Measurements from ENCODE around the gene ZNF263.

The ZNF263 gene

DNA sequence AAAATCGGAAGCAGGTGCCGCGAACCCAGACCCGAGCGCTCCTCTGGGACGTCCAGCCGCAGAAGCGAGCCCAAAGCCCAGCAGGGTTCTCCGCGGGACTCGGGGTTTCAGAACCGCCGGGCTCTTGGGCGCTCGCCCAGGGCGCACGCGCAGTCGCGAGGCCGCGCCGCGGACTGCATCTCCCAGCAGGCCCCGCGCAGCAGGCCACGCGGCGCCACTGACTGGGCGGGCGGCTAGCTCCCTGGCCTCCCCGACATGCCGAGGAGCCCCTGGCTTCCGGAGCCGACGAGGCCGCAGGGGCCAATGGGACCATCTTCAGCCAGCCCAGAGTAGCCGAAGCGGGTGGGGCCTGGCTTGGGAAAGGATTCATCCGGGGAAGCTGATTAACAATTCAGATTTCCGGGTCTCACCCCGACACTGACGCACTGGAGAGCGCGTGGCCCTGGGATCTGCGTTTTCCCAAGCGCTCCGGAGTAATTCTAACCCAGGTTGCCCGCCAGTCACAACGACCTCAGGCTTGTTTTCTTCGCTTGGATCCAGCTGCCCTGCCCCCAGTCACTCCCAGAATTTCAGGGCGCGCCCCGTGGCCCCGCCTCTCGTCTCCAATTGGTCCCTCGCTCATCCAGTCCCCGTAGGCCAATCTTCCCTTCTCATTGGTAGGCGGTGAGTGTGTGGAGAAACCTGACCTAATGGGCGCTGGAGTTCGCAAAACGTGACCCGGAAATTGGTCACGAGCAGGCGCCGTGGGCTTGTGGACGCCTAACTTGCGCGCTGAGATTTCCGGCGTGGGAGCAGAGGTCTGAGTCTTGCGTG, at the start of gene ZNF263:
TSS of gene ZNF263 (plus strand) at position 762 of the 813 bp plus-strand sequence. CDS start 328 bp downstream, outside the sequence.
- peak; percentile 94 to 96 for DNase-seq

DNA sequence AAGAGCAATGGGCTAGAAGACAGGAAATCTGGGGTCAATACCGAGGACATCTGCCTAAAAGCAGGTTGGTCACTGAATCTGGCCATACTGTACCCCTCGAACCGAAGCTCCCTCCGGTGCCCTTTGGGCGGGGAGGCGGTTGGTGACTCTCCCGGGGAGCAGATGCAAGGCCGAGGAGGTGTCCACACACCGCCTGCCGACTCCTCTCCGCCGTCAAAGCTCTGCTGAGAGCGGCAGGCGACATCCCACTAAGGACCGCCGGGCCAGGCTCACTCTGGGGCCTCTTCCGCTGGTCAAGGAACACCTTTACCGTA, 48.8 kb upstream of the ZNF263 start:
- DNase-seq = no peak

DNA sequence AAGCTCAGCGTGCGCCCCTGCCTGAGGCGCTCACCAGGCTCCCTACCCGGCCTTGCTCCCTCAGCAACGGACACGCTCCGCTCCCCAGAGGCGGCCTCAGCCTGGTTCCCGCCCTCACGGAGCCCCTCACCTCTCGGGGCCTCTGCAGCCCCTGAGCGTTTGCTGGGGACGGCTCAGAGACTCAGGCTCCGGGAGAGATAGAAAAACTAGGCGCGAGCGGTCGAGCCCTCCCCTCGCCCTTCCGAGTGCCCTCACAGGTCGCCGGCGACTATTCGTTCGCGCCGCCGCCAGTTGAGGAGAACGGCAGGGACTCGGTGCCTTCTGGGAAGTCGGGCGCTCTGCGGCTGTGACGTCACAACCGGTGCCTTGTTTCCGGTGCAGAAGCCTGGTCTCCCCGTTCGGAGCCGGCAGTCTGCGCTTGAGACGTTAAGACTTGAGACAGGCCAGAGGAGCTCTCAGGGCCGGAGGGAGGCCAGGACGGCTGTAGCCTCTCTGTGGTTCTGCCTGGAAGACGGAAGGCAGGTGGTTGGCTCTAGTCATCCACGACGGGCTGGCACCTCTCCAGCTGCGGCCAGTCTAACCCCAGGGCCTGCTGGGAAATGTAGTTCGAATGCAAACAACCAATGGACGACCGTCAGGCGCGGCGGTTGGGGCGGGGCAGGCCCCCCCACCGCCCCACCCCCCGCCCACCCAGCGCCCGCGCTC, 48.3 kb upstream of the ZNF263 start, which contains the start of gene ZNF200:
TSS of gene ZNF200 (minus strand) at position 302 of the 705 bp plus-strand sequence. CDS start 1,403 bp downstream, outside the sequence.
- peak; percentile 92 to 93 for DNase-seq

DNA sequence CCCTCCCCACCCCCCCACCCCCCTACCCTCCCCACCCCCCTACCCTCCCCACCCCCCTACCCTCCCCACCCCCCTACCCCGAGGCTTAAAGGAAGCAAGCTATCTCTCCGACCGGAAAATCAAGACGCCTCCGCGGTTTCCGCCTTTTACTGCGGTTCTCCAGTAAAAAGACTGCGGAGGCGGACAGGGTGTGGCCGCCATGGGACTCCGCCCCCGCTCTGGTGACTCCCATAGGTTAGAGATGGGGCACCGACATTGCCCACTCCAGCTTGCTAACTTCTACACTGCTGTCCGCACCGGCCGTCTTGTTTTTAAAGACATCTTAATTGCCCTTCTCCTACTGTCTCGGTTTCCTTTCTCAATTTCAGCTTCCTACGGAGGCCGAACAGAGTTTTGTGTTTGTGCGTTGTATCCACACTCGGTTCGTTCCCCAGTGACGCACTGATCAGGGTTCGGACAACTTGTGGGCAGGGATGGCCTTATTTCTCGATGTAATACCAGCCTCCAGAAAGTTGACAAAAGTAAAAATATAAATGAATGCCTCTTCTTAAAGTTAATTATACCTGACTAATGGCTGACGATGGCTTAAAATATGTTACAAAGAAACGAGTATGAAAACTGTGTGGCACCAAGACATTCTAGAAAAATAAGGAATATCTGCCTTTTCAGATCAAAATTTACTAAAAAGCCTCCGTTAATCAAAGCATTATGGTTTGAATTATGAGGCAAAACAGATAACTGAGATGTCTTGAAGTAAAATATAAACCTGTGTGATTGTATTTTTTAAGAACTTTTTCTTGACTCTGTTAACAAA, 47.2 kb upstream of the ZNF263 start:
- DNase-seq = peak; percentile 42 to 63

DNA sequence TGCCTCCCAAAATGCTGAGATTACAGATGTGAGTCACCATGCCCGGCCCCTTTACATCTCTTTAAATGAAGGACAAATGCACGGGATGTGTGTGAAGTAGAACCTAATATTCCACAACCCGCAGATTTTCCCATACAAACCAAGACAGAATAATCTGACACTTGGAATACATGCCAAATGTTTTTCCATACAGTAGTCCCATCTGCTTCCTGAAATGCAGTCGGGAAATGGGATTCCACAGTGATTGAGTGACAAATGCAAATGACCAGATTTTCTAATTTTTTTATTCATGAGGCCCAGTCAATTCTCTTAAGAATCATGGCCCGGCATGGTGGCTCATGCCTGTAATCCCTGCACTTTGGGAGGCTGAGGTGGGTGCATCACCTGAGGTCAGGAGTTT, 41.5 kb upstream of the ZNF263 start:
- no peak for DNase-seq

DNA sequence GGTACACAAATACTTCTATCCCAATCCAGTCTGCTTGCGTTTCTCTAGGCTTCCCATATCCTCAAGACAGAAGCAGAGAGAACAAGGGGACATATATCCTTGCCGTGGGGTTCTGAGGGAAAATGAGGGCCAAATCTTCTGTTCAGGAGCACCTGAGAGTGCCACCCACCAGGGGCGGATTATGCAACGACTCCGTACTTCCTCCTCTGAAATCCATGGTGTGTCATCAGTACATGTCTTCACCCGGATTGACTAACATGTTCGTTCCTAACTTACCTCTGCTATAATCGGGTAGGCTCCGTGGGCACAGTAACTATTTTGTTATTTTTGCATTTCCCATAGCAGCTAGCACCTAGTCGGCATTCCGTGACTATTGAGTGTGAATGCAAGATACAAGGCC, 40.6 kb upstream of the ZNF263 start:
- DNase-seq = peak in 1 of 2 donors; percentile 21

DNA sequence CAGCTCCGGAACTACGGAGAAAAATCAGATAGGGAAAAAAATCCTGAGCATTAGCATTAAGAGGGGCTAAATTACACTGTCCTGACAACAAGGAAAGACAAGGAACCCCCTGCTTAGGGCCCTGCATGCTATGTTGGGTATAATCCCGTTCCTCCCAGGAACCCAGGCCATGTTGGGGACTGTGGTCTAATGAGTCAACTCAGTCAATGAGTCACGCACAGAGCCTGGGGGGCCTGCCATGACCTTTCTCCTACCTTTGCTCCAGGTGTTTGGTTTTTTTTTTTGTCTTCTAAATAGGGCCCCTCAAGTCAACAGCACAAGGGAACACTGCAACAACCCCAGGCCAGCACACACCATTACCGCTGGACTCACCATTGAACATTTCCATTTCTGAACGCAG, 39.4 kb upstream of the ZNF263 start:
- no peak for DNase-seq

DNA sequence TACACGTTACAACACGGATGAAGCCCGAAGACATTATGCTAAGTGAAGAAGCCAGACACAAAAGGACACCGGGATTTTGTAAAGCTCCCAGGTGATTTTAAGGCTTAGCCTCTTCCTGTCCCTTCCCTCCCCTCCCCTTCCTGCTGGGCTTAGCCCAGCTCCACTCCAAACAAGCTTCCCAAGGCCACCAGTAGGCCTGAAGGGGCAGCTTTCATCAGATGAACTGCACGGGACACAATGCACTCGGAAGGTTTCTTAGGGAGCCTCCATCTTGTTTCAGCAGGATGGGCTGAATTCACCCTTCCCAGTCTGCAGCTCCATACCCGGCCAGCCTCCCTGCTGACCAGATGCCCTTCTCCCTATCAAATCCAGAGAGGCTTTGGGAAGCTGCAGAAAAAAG, 37.3 kb upstream of the ZNF263 start:
- no peak for DNase-seq

DNA sequence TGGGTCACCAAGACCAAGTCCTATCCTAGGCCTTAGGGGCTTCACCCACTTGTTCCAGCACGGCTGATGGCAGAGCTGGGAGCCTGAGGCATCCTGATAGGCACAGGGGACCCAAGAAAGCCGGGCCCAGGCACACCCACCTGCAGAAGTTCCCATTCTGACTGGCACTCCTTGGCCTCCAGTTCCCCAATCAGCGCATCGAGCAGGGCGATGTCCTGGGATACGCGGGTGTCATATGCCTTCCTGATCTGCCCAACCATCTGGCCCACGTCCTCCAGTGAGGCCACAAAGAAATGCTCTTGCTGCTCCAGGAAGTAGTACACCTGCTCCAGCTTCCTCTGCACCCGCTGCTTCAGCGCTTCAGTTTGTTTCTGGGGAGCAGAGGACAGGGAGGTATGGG, 36.4 kb upstream of the ZNF263 start:
- no peak for DNase-seq

DNA sequence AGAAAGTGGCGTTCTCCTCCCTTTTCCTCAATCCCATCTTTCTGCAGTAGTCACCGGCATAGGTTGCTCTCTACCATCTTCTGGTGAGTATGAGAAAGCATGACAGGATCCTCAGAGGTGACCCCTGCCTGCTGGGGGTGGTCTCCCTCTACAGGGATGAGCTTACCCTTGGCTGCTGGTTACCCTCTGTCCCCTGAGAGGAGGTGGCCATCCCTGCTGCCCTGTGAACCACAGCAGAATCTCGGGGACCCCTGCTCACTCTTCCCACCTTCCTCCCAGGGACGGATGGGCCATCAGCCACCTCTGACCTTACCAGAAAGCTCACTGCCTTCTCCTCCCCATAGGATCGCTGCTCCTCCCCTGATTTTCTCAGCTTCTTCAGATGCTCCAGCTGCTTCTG, 34.7 kb upstream of the ZNF263 start:
- no peak for DNase-seq

DNA sequence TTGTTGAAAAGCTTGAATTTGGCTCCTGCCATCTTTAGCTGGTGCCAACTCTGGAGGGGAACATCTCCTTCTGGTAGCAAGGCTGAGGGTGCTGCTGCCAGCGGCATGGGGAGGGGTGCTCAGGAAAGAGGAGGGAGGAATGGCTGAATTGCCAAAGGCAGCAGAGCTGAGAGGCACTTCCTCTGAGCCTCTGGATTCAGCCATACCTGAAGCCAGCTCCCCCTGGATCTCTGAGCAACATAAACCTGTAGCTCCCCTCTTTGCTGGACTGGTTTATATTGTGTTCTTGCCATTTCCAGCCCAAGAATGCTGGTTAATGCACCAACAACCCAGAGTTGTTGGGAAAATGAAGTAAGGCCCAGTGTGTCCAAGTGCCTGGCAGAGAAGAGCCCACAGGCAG, 34.3 kb upstream of the ZNF263 start:
- DNase-seq = no peak

DNA sequence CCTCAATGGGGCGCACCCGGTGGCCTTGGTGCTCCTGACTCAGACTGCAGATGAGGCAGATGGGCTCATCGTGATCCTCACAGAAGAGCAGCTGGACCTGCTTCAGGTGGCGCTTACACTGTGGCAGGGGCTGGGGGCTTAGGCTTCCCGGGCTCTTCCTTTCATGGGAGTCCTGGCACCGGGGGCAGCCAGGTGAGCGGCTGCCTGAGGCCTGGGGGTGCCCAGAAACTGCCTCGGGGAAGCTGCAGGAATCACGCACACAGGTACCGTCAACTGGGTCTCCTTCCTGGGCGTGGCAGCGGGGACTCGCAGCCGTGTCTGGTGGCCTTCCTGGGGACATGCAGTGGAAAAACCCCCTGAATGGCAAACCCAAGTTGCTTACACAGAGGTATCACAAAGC, 33.8 kb upstream of the ZNF263 start:
- no peak for DNase-seq

DNA sequence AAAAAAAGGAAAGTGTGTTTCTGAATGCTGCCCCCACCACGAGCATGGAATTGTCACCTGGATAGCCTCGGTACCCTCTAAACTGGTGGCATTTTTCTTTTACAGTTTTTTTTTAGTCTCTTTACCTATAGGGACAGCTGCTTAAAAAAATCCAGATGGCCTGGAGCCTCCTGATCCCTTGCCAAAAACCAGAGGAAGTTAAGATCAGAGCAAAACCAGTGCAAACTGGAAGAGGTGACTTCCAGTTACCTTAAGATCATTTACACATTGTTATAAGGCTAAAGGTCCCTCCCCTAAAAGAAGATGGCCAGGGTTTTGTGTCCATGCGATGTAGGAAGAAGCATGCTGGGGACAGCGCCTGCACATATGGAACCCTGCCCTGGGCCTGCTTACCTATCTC, 30.3 kb upstream of the ZNF263 start:
- DNase-seq = no peak

DNA sequence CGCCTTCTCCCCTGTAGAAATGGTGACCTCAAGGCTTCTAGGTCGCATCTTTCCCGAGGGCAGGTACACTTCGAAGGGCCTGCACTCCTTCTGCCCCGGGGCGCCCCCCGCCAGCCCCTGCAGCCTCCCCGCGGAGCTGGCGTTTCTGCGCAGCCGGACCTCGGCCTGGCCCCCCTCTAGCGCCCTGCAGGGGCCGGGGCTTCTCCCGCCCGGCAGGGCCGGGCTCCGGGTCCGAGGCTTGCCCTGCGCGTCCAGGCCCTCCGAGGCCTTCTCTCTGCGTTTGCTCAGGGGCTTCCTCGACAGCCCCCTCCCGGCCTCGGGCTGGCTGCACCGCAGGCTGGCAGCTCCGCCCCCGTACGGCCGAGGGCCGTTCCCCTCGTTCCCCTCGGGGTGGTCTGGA, 29.0 kb upstream of the ZNF263 start:
- DNase-seq = no peak

DNA sequence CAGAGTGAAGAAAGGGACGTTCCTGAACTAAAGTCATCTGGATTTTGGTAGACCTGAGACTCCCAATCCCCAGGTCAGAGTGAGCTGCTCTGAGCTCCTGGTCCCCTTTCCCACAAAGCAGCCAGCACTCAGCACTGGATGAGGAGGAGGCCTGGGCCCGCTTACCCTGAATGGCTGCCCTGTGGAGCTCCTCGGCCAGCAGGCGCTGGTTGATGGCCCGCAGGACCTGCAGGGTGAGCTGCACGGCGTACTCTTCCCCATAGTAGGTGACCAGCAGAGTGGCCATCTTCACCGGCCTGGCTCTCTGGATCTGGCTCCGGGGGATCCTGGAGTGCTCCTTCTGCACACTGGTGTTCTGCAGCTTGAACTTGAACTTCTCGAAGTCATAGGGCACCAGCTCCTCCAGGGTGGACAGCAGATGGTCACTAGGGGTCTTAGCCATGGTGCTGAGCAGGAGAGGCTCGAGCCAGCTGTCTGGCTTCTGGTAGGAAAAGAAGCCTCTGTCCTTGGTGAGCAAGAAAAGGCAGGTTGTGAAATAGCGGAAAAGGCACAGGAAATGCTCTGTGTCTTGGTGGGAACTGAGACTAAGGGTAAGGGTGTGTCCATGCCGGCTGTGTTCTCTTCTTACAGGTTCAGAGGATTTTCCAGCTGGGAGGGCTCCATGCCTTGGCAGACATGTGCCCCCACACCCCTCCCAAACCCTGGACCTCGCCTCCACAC, 27.0 kb upstream of the ZNF263 start, which contains the start of gene MEFV:
TSS of gene MEFV (minus strand) at position 488 of the 720 bp plus-strand sequence. CDS start at position 442, 46 bp downstream.
- DNase-seq = peak in 1 of 2 donors; percentile 40

DNA sequence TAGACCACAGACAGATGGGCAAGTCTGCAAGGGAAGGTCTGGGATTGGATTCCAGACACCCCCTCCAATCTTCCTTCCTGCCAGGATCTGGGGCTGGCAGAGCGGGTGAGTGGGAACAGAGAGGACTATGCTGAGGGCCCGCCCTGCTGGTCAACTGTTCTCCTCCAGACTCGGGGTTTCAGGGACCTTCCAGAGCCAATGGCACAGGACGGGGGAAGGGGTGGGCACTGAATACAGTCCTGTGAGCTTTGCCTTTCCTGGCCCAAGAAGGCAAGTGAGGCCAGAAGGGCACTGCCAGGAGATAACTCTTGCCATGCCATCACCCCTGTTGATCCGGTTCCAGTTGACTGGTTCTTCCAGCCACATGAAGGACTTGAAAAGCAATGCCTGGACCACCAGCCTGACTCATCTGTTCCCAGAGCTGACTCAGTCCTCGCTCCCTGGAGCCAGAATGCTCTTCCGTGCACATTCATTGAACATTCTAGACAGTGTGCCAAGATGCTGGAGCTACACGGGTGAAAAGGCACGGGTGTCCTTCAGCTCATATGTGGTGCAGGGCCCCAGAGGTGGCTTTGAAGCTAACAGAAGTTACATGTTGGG, 26.3 kb upstream of the ZNF263 start:
- DNase-seq = no peak

DNA sequence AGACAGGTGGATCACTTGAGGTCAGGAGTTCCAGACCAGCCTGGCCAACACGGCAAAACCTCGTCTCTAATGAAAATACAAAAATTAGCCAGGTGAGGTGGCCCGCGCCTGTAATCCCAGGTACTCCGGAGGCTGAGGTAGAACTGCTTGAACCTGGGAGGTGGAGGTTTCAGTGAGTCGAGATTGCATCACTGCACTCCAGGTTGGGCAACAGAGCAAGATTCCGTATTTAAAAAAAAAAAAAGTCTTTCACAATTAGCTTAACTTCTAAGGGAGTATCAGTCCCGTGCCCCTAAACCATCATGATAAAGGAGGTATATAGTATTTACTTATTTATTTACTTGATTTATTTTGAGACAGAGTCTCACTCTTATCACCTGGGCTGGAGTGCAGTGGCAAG, 23.5 kb upstream of the ZNF263 start:
- DNase-seq = no peak

DNA sequence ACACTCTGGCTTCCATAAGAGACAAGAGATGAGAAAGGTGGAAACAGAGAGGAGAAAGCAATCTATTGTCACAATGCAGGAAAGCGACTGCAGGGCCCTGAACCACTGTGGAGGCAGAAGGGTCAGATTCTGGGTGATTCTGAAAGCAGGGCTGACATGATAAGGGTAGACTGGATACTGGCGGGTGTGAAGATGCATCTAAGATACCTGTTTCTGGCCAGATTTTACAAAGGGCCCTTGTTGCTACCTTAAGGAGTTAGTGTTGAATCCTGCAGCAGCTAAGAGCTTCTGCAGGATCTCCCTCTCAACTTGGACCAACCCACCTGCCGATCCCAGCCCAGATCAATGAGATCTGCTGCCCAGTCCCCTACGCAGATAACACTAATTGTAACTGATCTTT, 20.8 kb upstream of the ZNF263 start:
- DNase-seq = no peak

DNA sequence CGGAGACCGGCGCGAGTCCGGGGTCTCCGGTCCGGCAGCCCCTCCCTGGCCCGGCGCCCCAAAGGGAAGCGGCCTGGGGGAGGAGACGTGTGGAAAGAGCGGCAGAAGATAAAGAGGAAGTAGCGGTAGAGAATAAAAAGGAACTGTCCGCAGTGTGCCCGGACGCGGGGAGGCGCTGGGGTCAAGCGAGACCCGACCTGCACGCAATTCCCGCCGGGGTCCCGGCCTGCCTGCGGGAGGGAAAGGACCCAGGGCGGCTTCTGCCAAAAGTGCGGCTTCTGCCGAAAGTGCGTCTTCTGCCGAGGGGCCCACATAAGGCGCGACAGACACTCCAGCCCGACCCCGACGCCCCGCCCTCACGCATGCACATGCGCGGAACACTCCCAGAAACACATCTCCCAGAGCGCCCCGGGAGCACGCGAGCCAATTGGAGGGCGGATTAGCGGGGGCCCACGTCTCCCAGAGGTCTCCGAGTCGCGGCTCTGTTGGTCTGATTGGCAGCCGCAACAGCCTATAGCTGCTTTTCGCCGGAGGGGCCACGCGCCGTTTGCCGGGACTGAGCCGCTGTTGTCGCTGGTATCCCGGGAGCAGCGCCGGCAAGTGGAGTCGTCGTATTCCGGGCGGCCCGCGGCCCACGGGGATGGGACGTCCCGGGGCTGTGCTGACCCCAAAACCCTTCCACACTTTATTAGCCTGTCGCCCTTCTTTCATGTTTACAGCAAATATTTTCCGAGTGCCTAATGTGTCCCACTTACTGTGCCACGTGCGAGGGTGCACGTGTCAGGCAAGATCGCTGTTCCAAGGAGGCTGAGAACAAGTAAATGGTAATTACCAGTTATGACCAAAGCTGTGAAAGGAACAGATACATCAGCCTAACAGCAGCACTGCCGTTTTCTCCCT, 18.9 kb upstream of the ZNF263 start:
- peak; percentile 97 to 98 for DNase-seq

DNA sequence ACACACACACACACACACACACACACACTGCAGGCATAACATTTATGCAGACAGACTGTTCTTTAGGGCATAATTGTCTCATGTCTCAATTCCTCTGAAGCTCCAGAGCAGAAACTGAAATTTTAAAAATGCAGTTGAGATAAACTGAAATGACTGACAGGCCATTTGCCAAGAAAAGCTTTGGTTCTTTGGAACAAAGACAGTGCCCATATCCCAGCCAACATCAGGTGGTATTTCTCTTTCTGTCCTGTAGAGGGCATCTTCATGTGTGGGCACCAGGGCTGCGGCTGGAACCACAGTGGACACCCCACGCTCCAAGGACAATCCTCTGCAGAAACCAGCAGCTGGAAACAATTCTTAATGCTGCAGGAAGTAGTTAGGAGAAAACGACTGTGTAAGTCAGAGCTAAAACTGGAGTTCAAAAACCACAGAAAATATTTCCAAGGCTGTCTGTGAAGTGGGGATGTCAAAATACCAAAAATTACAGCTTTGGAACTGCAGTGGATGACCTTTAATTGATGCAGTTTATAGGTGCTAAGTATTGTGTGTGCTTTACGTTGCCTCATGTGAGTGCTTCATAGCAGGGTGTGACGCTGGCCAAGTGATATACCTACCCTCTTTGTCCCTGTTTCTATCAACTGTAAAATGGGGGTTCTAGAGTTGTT, 16.3 kb upstream of the ZNF263 start:
- DNase-seq = peak in 1 of 2 donors; percentile 33

DNA sequence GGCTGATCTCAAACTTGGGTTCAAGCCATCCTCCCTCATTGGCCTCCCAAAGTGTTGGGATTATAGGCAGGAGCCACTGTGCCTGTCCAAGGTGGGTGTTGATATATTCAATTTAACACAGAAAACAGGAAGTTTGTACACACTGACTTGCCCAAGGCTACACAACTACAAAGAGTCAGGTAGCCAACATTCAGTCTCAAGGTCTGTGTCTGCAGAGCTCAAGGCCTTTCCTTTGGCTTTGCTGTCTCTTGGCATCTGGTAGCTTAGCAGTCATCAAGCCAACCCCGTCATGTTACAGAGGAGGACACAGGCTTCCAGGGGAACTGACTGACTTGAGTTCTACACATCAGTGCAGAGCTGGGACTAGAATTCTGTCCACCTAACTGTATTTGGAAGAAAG, 15.0 kb upstream of the ZNF263 start:
- DNase-seq = no peak
